HCT116 (cell line): ENCODE results near the gene VPS37B. TPM values are rescaled to one million over a fixed set of nuclear protein-coding genes. Genes with fewer than 3 reads are reported as not detected.

ENCODE experiments used
- ATAC-seq: fragments of 200-7000 bp; cut with Tn5 transposase; 2 replicates; pipeline ENCODE4 v1.9.1; 2020; ENCODE audit warnings: mild to moderate bottlenecking, moderate library complexity
- BruUV-seq: library from RNA; stranded (reverse); fragments of 400-500 nt; replicated peaks from 2 replicates; lab custom pipeline; 2021; lab: Mats Ljungman, UMichigan
- CTCF ChIA-PET: fragments of 300-600 bp; sonication (Branson Sonifier 250); formaldehyde crosslinking; loops from one replicate; lab custom pipeline; 2021; ENCODE audit warnings: antibody characterized with exemption; lab: Charles Lee
- POLR2A ChIA-PET: fragments of 300-600, 350-600 bp; sonication (Branson Sonifier 250); formaldehyde crosslinking; loops from one replicate; lab custom pipeline; 2021; ENCODE audit warnings: antibody characterized with exemption; lab: Charles Lee
- RAD21 ChIA-PET, 2 experiments: fragments of 300-600 bp; sonication (Branson Sonifier 250); formaldehyde crosslinking; loops; one replicate each; lab custom pipeline; 2023; ENCODE audit warnings: low total read pairs in 2 of 2; ENCODE audit not compliant: uncharacterized antibody in 2 of 2, unreplicated experiment in 2 of 2, low non-redundant PET in 1 of 2; lab: Charles Lee
- DNase-seq: peaks from one replicate; pipeline ENCODE4 v3.0.0-alpha.2; 2010; ENCODE audit warnings: low read depth, low spot score
- H2AFZ ChIP-seq: fragments of 200-600 bp; shearing (Covaris generic), sonication (generic); 2 replicates; pipeline ENCODE4 v1.6.1; 2017; ENCODE audit warnings: low read depth, mixed run types, mixed read lengths, antibody characterized with exemption, low read length; ENCODE audit not compliant: poor library complexity, severe bottlenecking
- H3K27ac ChIP-seq: 2 replicates; pipeline ENCODE4 v1.5.1; 2012; ENCODE audit warnings: low read depth, low read length
- H3K27me3 ChIP-seq: fragments of 200-600 bp; sonication (generic); 2 replicates; pipeline ENCODE4 v1.6.1; 2016; ENCODE audit warnings: mixed run types, low read length, mixed read lengths; ENCODE audit not compliant: insufficient read depth
- H3K36me3 ChIP-seq, 2 experiments: fragments of 200-500 bp in 1 of 2; fragments of 200-600 bp in 1 of 2; sonication (Bioruptor generic) in 1 of 2; sonication (generic) in 1 of 2; 2 replicates each; pipeline versions ENCODE4 v1.5.1 to v1.6.1; 2014 to 2016; ENCODE audit warnings: low read length in 2 of 2, inconsistent platforms in 1 of 2, mixed read lengths in 1 of 2, mixed run types in 1 of 2; ENCODE audit not compliant: insufficient read depth in 2 of 2, control insufficient read depth in 1 of 2
- H3K4me1 ChIP-seq, 2 experiments: fragments of 200-600 bp in 1 of 2; sonication (generic) in 1 of 2; 2 replicates each; pipeline versions ENCODE4 v1.5.1 to v1.6.1; 2012 to 2017; ENCODE audit warnings: low read length in 2 of 2, inconsistent platforms in 1 of 2, mild to moderate bottlenecking in 1 of 2, mixed read lengths in 1 of 2, mixed run types in 1 of 2, moderate library complexity in 1 of 2; ENCODE audit not compliant: insufficient read depth in 2 of 2, control insufficient read depth in 1 of 2
- H3K4me2 ChIP-seq: fragments of 200-600 bp; sonication (generic); 2 replicates; pipeline ENCODE4 v1.6.1; 2017; ENCODE audit warnings: mixed run types, low read length, mixed read lengths
- H3K4me3 ChIP-seq, 2 experiments: fragments of 200-600 bp in 1 of 2; sonication (generic) in 1 of 2; replicated peaks in 1 of 2; 2 replicates each; pipeline ENCODE4 v1.5.1; 2011 to 2016; ENCODE audit warnings: low read length in 2 of 2, control low read depth in 1 of 2, low read depth in 1 of 2, mild to moderate bottlenecking in 1 of 2, mixed read lengths in 1 of 2, mixed run types in 1 of 2
- H3K79me2 ChIP-seq: fragments of 200-600 bp; sonication (generic); 2 replicates; pipeline ENCODE4 v1.6.1; 2017; ENCODE audit warnings: mild to moderate bottlenecking, mixed run types, low read length, moderate library complexity, mixed read lengths; ENCODE audit not compliant: insufficient read depth
- H3K9ac ChIP-seq: fragments of 200-600 bp; sonication (generic); 2 replicates; pipeline ENCODE4 v1.6.1; 2016; ENCODE audit warnings: low read length, mixed read lengths
- H3K9me2 ChIP-seq: fragments of 200-600 bp; sonication (generic), shearing (Covaris generic); 2 replicates; pipeline ENCODE4 v1.6.1; 2017; ENCODE audit warnings: mixed run types, mild to moderate bottlenecking, moderate library complexity; ENCODE audit not compliant: insufficient read depth
- H3K9me3 ChIP-seq, 2 experiments: fragments of 200-500 bp in 1 of 2; fragments of 200-600 bp in 1 of 2; sonication (Bioruptor generic) in 1 of 2; sonication (generic) in 1 of 2; 2 replicates each; pipeline ENCODE4 v1.6.1; 2014 to 2017; ENCODE audit warnings: low read length in 2 of 2, mixed read lengths in 2 of 2, inconsistent platforms in 1 of 2, low read depth in 1 of 2, mild to moderate bottlenecking in 1 of 2, mixed run types in 1 of 2, moderate library complexity in 1 of 2; ENCODE audit not compliant: control insufficient read depth in 1 of 2, insufficient read depth in 1 of 2
- H4K20me1 ChIP-seq: fragments of 200-600 bp; sonication (generic), shearing (Covaris generic); 2 replicates; pipeline ENCODE4 v1.6.1; 2017; ENCODE audit warnings: mixed run types, mild to moderate bottlenecking, moderate library complexity; ENCODE audit not compliant: insufficient read depth
- ATF3 ChIP-seq: IDR thresholded peaks from 2 replicates; pipeline ENCODE4 v1.6.1; 2012
- CBX3 ChIP-seq: IDR thresholded peaks from 2 replicates; pipeline ENCODE4 v1.6.1; 2012; ENCODE audit warnings: low read depth
- EZH2phosphoT487 ChIP-seq: fragments of 200-600 bp; IDR thresholded peaks from 2 replicates; pipeline ENCODE4 v1.6.1; 2018; ENCODE audit warnings: antibody characterized with exemption, borderline replicate concordance
- FOSL1 ChIP-seq: IDR thresholded peaks from 2 replicates; pipeline ENCODE4 v1.6.1; 2012; ENCODE audit warnings: low read depth
- POLR2A ChIP-seq: IDR thresholded peaks from 2 replicates; pipeline ENCODE4 v1.7.0; 2011; ENCODE audit warnings: borderline replicate concordance; ENCODE audit not compliant: insufficient read depth, insufficient read length; ENCODE audit errors: extremely low read depth
- REST ChIP-seq: IDR thresholded peaks from 2 replicates; pipeline ENCODE4 v1.6.1; 2012; ENCODE audit warnings: low read depth
- TCF7L2 ChIP-seq: IDR thresholded peaks from 2 replicates; pipeline ENCODE4 v1.7.0; 2011; ENCODE audit warnings: borderline replicate concordance, inconsistent platforms; ENCODE audit not compliant: insufficient read depth, insufficient read length; ENCODE audit errors: extremely low read depth
- ZBTB33 ChIP-seq: IDR thresholded peaks from 2 replicates; pipeline ENCODE4 v1.6.1; 2011; ENCODE audit warnings: mild to moderate bottlenecking, low read length, moderate library complexity; ENCODE audit not compliant: insufficient replicate concordance; ENCODE audit errors: extremely low read depth
- ZNF274 ChIP-seq: fragments of 200-500 bp; sonication (Bioruptor generic); IDR thresholded peaks from 2 replicates; pipeline ENCODE4 v1.6.1; 2014; ENCODE audit warnings: mild to moderate bottlenecking, low read depth, low read length, inconsistent platforms
- intact Hi-C: fragments of 100-400 bp; cut with micrococcal nuclease; formaldehyde crosslinking; loops from 2 replicates; pipeline ENCODE4 v1.10.0; 2022
- total RNA-seq: library from RNA; stranded (reverse); gene quantifications from one replicate; pipeline ENCODE4 v1.2.1, GENCODE V29; 2021; ENCODE audit not compliant: unreplicated experiment

VPS37B gene
- total RNA-seq, 1 experiment from 2014 or later: 55.0 TPM

GRCh38 chr12:122844366-122844971 is 51.5 kb downstream of the VPS37B start:
- intact Hi-C loops: no loop called here
- RAD21 ChIA-PET: no interaction called here
- ATAC-seq (no peak), DNase-seq (no peak)
- Histone ChIP-seq H3K4me1 (peaks cover 11 to 26% of the 10 kb centered on the region in 2 experiments), H3K9me2 (no peaks in the 10 kb centered on the region), H3K27ac (no peak overlapping the region), H4K20me1 (no peaks in the 10 kb centered on the region; the same call in 1 of the 2 replicates), H3K9ac (no peak overlapping the region), H2AFZ (no peak overlapping the region), H3K4me2 (no peak overlapping the region)
- no TSS peak for BruUV-seq
- POLR2A ChIA-PET: no interaction called here
- TF ChIP-seq POLR2A (no peak), FOSL1 (no peak), REST (no peak), CBX3 (no peak), ATF3 (no peak), ZNF274 (no peak), TCF7L2 (no peak), EZH2phosphoT487 (no peak), ZBTB33 (no peak)
- TF ChIP-seq, all 23 proteins: peak for 0
- H3K27me3 ChIP-seq: no peaks in the 10 kb centered on the region
- peaks cover 71% of the 10 kb centered on the region for H3K79me2 ChIP-seq
- no peak overlapping the region for H3K4me3 ChIP-seq
- no peaks in the 10 kb centered on the region; a peak in 1 of 4 replicates for H3K36me3 ChIP-seq
- CTCF ChIA-PET: no interaction called here
- H3K9me3 ChIP-seq: no peaks in the 10 kb centered on the region
